HCT116 (cell line): ENCODE data around the gene NKX1-1. TPM values are rescaled to one million over a fixed set of nuclear protein-coding genes. Genes with fewer than 3 reads are reported as not detected.
"Not testable (repeated sequence)": the region's sequence is repeated elsewhere in the genome, so short reads cannot be mapped to it uniquely, and the experiment has no call there.

Source experiments
- ATAC-seq: fragments of 200-7000 bp; cut with Tn5 transposase; 2 replicates; pipeline ENCODE4 v1.9.1; 2020; ENCODE audit warnings: mild to moderate bottlenecking, moderate library complexity
- BruUV-seq: library from RNA; stranded (reverse); fragments of 400-500 nt; replicated peaks from 2 replicates; lab custom pipeline; 2021; lab: Mats Ljungman, UMichigan
- CTCF ChIA-PET: fragments of 300-600 bp; sonication (Branson Sonifier 250); formaldehyde crosslinking; loops from one replicate; lab custom pipeline; 2021; ENCODE audit warnings: antibody characterized with exemption; lab: Charles Lee
- POLR2A ChIA-PET: fragments of 300-600, 350-600 bp; sonication (Branson Sonifier 250); formaldehyde crosslinking; loops from one replicate; lab custom pipeline; 2021; ENCODE audit warnings: antibody characterized with exemption; lab: Charles Lee
- RAD21 ChIA-PET, 2 experiments: fragments of 300-600 bp; sonication (Branson Sonifier 250); formaldehyde crosslinking; loops; one replicate each; lab custom pipeline; 2023; ENCODE audit warnings: low total read pairs in 2 of 2; ENCODE audit not compliant: uncharacterized antibody in 2 of 2, unreplicated experiment in 2 of 2, low non-redundant PET in 1 of 2; lab: Charles Lee
- DNase-seq: peaks from one replicate; pipeline ENCODE4 v3.0.0-alpha.2; 2010; ENCODE audit warnings: low read depth, low spot score
- H2AFZ ChIP-seq: fragments of 200-600 bp; shearing (Covaris generic), sonication (generic); 2 replicates; pipeline ENCODE4 v1.6.1; 2017; ENCODE audit warnings: low read depth, mixed run types, mixed read lengths, antibody characterized with exemption, low read length; ENCODE audit not compliant: poor library complexity, severe bottlenecking
- H3K27ac ChIP-seq: 2 replicates; pipeline ENCODE4 v1.5.1; 2012; ENCODE audit warnings: low read depth, low read length
- H3K27me3 ChIP-seq: fragments of 200-600 bp; sonication (generic); 2 replicates; pipeline ENCODE4 v1.6.1; 2016; ENCODE audit warnings: mixed run types, low read length, mixed read lengths; ENCODE audit not compliant: insufficient read depth
- H3K36me3 ChIP-seq, 2 experiments: fragments of 200-500 bp in 1 of 2; fragments of 200-600 bp in 1 of 2; sonication (Bioruptor generic) in 1 of 2; sonication (generic) in 1 of 2; 2 replicates each; pipeline versions ENCODE4 v1.5.1 to v1.6.1; 2014 to 2016; ENCODE audit warnings: low read length in 2 of 2, inconsistent platforms in 1 of 2, mixed read lengths in 1 of 2, mixed run types in 1 of 2; ENCODE audit not compliant: insufficient read depth in 2 of 2, control insufficient read depth in 1 of 2
- H3K4me1 ChIP-seq, 2 experiments: fragments of 200-600 bp in 1 of 2; sonication (generic) in 1 of 2; 2 replicates each; pipeline versions ENCODE4 v1.5.1 to v1.6.1; 2012 to 2017; ENCODE audit warnings: low read length in 2 of 2, inconsistent platforms in 1 of 2, mild to moderate bottlenecking in 1 of 2, mixed read lengths in 1 of 2, mixed run types in 1 of 2, moderate library complexity in 1 of 2; ENCODE audit not compliant: insufficient read depth in 2 of 2, control insufficient read depth in 1 of 2
- H3K4me2 ChIP-seq: fragments of 200-600 bp; sonication (generic); 2 replicates; pipeline ENCODE4 v1.6.1; 2017; ENCODE audit warnings: mixed run types, low read length, mixed read lengths
- H3K4me3 ChIP-seq, 2 experiments: fragments of 200-600 bp in 1 of 2; sonication (generic) in 1 of 2; replicated peaks in 1 of 2; 2 replicates each; pipeline ENCODE4 v1.5.1; 2011 to 2016; ENCODE audit warnings: low read length in 2 of 2, control low read depth in 1 of 2, low read depth in 1 of 2, mild to moderate bottlenecking in 1 of 2, mixed read lengths in 1 of 2, mixed run types in 1 of 2
- H3K79me2 ChIP-seq: fragments of 200-600 bp; sonication (generic); 2 replicates; pipeline ENCODE4 v1.6.1; 2017; ENCODE audit warnings: mild to moderate bottlenecking, mixed run types, low read length, moderate library complexity, mixed read lengths; ENCODE audit not compliant: insufficient read depth
- H3K9ac ChIP-seq: fragments of 200-600 bp; sonication (generic); 2 replicates; pipeline ENCODE4 v1.6.1; 2016; ENCODE audit warnings: low read length, mixed read lengths
- H3K9me2 ChIP-seq: fragments of 200-600 bp; sonication (generic), shearing (Covaris generic); 2 replicates; pipeline ENCODE4 v1.6.1; 2017; ENCODE audit warnings: mixed run types, mild to moderate bottlenecking, moderate library complexity; ENCODE audit not compliant: insufficient read depth
- H3K9me3 ChIP-seq, 2 experiments: fragments of 200-500 bp in 1 of 2; fragments of 200-600 bp in 1 of 2; sonication (Bioruptor generic) in 1 of 2; sonication (generic) in 1 of 2; 2 replicates each; pipeline ENCODE4 v1.6.1; 2014 to 2017; ENCODE audit warnings: low read length in 2 of 2, mixed read lengths in 2 of 2, inconsistent platforms in 1 of 2, low read depth in 1 of 2, mild to moderate bottlenecking in 1 of 2, mixed run types in 1 of 2, moderate library complexity in 1 of 2; ENCODE audit not compliant: control insufficient read depth in 1 of 2, insufficient read depth in 1 of 2
- H4K20me1 ChIP-seq: fragments of 200-600 bp; sonication (generic), shearing (Covaris generic); 2 replicates; pipeline ENCODE4 v1.6.1; 2017; ENCODE audit warnings: mixed run types, mild to moderate bottlenecking, moderate library complexity; ENCODE audit not compliant: insufficient read depth
- CBX3 ChIP-seq: IDR thresholded peaks from 2 replicates; pipeline ENCODE4 v1.6.1; 2012; ENCODE audit warnings: low read depth
- EGR1 ChIP-seq: IDR thresholded peaks from 2 replicates; pipeline ENCODE4 v1.6.1; 2012; ENCODE audit warnings: low read depth
- ELF1 ChIP-seq: IDR thresholded peaks from 2 replicates; pipeline ENCODE4 v1.6.1; 2012; ENCODE audit warnings: low read depth, borderline replicate concordance
- FOSL1 ChIP-seq: IDR thresholded peaks from 2 replicates; pipeline ENCODE4 v1.6.1; 2012; ENCODE audit warnings: low read depth
- MAX ChIP-seq: IDR thresholded peaks from 2 replicates; pipeline ENCODE4 v1.6.1; 2012
- POLR2AphosphoS5 ChIP-seq: IDR thresholded peaks from 2 replicates; pipeline ENCODE4 v1.6.1; 2011; ENCODE audit warnings: mild to moderate bottlenecking, low read depth, low read length, moderate library complexity
- REST ChIP-seq: IDR thresholded peaks from 2 replicates; pipeline ENCODE4 v1.6.1; 2012; ENCODE audit warnings: low read depth
- SIN3A ChIP-seq: IDR thresholded peaks from 2 replicates; pipeline ENCODE4 v1.6.1; 2012; ENCODE audit warnings: low read depth
- SP1 ChIP-seq: IDR thresholded peaks from 2 replicates; pipeline ENCODE4 v1.6.1; 2012; ENCODE audit warnings: low read depth
- TCF7L2 ChIP-seq: IDR thresholded peaks from 2 replicates; pipeline ENCODE4 v1.7.0; 2011; ENCODE audit warnings: borderline replicate concordance, inconsistent platforms; ENCODE audit not compliant: insufficient read depth, insufficient read length; ENCODE audit errors: extremely low read depth
- YY1 ChIP-seq: IDR thresholded peaks from 2 replicates; pipeline ENCODE4 v1.6.1; 2011; ENCODE audit warnings: low read length, low read depth, moderate library complexity, mild to moderate bottlenecking; ENCODE audit not compliant: insufficient replicate concordance; ENCODE audit errors: extremely low read depth
- ZFX ChIP-seq: fragments of 450-650 bp; IDR thresholded peaks from 2 replicates; pipeline ENCODE4 v1.6.1; 2017
- ZNF274 ChIP-seq: fragments of 200-500 bp; sonication (Bioruptor generic); IDR thresholded peaks from 2 replicates; pipeline ENCODE4 v1.6.1; 2014; ENCODE audit warnings: mild to moderate bottlenecking, low read depth, low read length, inconsistent platforms
- intact Hi-C: fragments of 100-400 bp; cut with micrococcal nuclease; formaldehyde crosslinking; loops from 2 replicates; pipeline ENCODE4 v1.10.0; 2022
- total RNA-seq: library from RNA; stranded (reverse); gene quantifications from one replicate; pipeline ENCODE4 v1.2.1, GENCODE V29; 2021; ENCODE audit not compliant: unreplicated experiment
- TF ChIP-seq, protein P1 (sequence below), 3 experiments: fragments of 200-600 bp in 1 of 3; sonication (generic) in 1 of 3; IDR thresholded peaks in 2 of 3; conservative IDR thresholded peaks in 1 of 3; 2 replicates each; pipeline ENCODE4 v1.5.1; 2012 to 2017; ENCODE audit warnings: low read depth in 2 of 3, low read length in 2 of 3, antibody characterized with exemption in 1 of 3, borderline replicate concordance in 1 of 3, control low read depth in 1 of 3, mild to moderate bottlenecking in 1 of 3, mixed read lengths in 1 of 3, mixed run types in 1 of 3, moderate library complexity in 1 of 3; ENCODE audit not compliant: insufficient read depth in 1 of 3

The NKX1-1 gene
- total RNA-seq, 1 experiment from 2014 or later, result not detected

- H3K4me1 ChIP-seq, ATAC-seq, BruUV-seq, H3K36me3 ChIP-seq, intact Hi-C loops, H3K4me3 ChIP-seq, CTCF ChIA-PET, DNase-seq, H3K27me3 ChIP-seq, H3K9me2 ChIP-seq, POLR2A ChIA-PET, H3K79me2 ChIP-seq, H3K4me2 ChIP-seq, RAD21 ChIA-PET, H2AFZ ChIP-seq, H3K9ac ChIP-seq, H3K27ac ChIP-seq, H4K20me1 ChIP-seq: not testable (repeated sequence)
- peaks cover 6 to 12% of the 10 kb centered on the region in 2 experiments; a peak in 3 of 4 replicates for H3K9me3 ChIP-seq
Measured at GRCh38 chr4:1394554-1395388, 11.5 kb downstream of the NKX1-1 start.

DNA sequence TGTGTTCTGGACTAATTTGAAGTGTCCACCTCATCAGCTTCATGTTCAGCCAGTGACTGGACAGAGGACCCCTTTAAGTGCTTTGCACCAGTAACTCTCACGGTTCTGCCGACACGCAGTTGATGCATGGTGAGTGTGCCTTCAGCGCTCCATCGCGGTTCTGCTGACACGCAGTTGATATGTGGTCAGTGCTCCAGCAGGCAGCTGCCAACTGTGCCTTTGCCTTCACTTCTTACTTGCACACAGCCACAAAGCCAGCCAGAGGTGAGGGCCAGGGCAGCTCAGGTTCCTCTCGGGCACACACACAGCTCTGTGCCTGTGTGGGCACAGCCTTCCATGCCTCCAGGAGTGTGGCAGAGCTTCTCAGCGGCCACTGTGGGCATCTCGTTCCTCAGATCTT, 12.4 kb downstream of the NKX1-1 start:
- no peaks in the 10 kb centered on the region for H3K4me1 ChIP-seq
- H3K4me3 ChIP-seq, result no peak overlapping the region
- no peak overlapping the region for H2AFZ ChIP-seq
- no peaks in the 10 kb centered on the region for H3K27me3 ChIP-seq
- RAD21 ChIA-PET, result no interaction called here
- intact Hi-C loops, result no loop called here
- no peaks in the 10 kb centered on the region for H3K9me2 ChIP-seq
- POLR2A ChIA-PET, result no interaction called here
- no peak overlapping the region for H3K27ac ChIP-seq
- no peaks in the 10 kb centered on the region for H3K79me2 ChIP-seq
- H3K9me3 ChIP-seq, result peaks cover 6 to 10% of the 10 kb centered on the region in 2 experiments; a peak in 3 of 4 replicates
- DNase-seq (no peak), ATAC-seq (no peak)
- H3K4me2 ChIP-seq, result no peak overlapping the region
- no peak overlapping the region for H3K9ac ChIP-seq
- BruUV-seq, result no TSS peak
- CTCF ChIA-PET, result no interaction called here
- H3K36me3 ChIP-seq, result no peaks in the 10 kb centered on the region
- no peaks in the 10 kb centered on the region for H4K20me1 ChIP-seq
- TF ChIP-seq TCF7L2 (no peak), POLR2AphosphoS5 (no peak), EGR1 (no peak), MAX (no peak), CBX3 (no peak), ELF1 (no peak), ZNF274 (no peak), REST (no peak), YY1 (no peak), SP1 (no peak), FOSL1 (no peak), ZFX (no peak), SIN3A (no peak)
- TF ChIP-seq, protein P1, sequence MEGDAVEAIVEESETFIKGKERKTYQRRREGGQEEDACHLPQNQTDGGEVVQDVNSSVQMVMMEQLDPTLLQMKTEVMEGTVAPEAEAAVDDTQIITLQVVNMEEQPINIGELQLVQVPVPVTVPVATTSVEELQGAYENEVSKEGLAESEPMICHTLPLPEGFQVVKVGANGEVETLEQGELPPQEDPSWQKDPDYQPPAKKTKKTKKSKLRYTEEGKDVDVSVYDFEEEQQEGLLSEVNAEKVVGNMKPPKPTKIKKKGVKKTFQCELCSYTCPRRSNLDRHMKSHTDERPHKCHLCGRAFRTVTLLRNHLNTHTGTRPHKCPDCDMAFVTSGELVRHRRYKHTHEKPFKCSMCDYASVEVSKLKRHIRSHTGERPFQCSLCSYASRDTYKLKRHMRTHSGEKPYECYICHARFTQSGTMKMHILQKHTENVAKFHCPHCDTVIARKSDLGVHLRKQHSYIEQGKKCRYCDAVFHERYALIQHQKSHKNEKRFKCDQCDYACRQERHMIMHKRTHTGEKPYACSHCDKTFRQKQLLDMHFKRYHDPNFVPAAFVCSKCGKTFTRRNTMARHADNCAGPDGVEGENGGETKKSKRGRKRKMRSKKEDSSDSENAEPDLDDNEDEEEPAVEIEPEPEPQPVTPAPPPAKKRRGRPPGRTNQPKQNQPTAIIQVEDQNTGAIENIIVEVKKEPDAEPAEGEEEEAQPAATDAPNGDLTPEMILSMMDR (IDR thresholded peaks at IDR 0.05 in 2 of 3, conservative IDR thresholded peaks at IDR 0.05 in 1 of 3; ENCODE audit: borderline replicate concordance in 1 of 3, insufficient read depth in 1 of 3, low read depth in 2 of 3, low read length in 2 of 3), result no peak
